ENCODE results near the gene C17orf78.

GRCh38 chr17:37340804-37341203, 35.0 kb upstream of the C17orf78 start:
- no peak for TF ChIP-seq CTCF (IDR thresholded peaks at IDR 0.05)
- no peak for TF ChIP-seq POLR2AphosphoS5 (IDR thresholded peaks at IDR 0.05)
- no peak for TF ChIP-seq POLR2A (IDR thresholded peaks at IDR 0.05)
